ENCODE results near the gene ASAP3.
A peak's percentile ranks its signal among the peaks of the same experiment; 100 is the strongest.

ASAP3 gene

DNA sequence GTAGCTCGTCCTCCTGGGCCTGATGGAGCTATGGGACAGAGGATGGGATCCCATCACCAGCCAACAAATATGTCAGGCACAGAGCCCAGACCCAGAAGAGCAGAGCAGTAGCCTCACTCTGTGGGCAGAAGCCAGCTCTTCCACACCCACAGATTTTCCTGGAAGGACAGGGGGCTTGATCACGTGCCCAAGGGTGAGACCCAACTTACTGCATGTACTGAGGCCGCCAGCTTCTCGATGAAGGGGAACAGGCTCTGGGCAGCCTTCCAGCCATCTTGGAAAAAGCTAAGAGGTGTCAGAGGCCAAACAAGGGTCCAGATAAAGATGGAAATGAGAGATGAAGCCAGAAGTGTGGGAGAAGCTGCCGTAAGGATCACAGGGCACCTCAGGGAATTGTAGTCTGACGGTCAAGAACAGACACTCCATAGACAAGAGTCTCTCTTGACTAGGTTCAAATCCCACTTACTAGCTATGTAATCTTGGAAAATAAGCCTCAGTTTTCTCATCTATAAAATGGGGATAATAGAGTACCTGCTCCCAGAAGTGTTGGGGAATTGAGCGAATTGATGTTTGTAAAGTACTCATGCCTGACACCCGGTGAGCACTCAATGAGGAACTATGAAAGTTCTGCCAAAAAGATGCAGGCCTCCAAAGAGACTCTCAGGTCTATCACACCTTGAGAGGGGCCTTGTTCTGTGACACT lies 42.4 kb downstream of the ASAP3 start:
- Histone ChIP-seq H3K9me3 (ENCODE audit: control insufficient read depth, low read depth, low read length) (no peaks in the 10 kb centered on the region), H3K27me3 (ENCODE audit: control insufficient read depth, insufficient read depth, low read length) (no peaks in the 10 kb centered on the region), H3K4me1 (ENCODE audit: control insufficient read depth, low read depth, low read length) (no peaks in the 10 kb centered on the region), H3K9ac (ENCODE audit: low read length) (no peak overlapping the region), H3K36me3 (ENCODE audit: control insufficient read depth, low read depth, low read length) (peaks cover 19% of the 10 kb centered on the region), H3K27ac (ENCODE audit: low read length) (no peak overlapping the region), H3K4me3 (ENCODE audit: low read length) (no peak overlapping the region)

DNA sequence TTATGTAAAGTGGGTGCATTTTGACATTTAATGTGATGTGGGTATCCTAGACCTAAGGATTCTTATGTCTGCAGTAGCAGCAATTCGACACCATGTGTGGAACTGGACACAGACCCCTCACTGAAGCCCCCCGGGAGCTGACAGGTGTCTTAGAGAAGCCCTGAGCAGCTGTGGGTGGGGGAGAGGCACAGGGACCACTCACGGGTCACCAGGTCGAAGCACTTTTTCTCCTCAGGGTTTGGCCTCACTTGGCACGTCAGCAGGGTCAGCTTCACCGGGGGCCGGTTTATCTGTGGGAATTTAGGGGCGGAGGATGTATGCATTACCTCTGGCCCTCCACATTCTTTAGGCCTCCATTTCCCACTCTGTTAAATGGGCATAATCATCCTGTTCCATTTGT lies 45.4 kb downstream of the ASAP3 start:
- Histone ChIP-seq H3K27ac (ENCODE audit: low read length) (no peak overlapping the region), H3K9me3 (ENCODE audit: control insufficient read depth, low read depth, low read length) (no peaks in the 10 kb centered on the region), H3K9ac (ENCODE audit: low read length) (no peak overlapping the region), H3K4me1 (ENCODE audit: control insufficient read depth, low read depth, low read length) (no peaks in the 10 kb centered on the region), H3K4me3 (ENCODE audit: low read length) (no peak overlapping the region), H3K36me3 (ENCODE audit: control insufficient read depth, low read depth, low read length) (peaks cover 37% of the 10 kb centered on the region), H3K27me3 (ENCODE audit: control insufficient read depth, insufficient read depth, low read length) (no peaks in the 10 kb centered on the region)

DNA sequence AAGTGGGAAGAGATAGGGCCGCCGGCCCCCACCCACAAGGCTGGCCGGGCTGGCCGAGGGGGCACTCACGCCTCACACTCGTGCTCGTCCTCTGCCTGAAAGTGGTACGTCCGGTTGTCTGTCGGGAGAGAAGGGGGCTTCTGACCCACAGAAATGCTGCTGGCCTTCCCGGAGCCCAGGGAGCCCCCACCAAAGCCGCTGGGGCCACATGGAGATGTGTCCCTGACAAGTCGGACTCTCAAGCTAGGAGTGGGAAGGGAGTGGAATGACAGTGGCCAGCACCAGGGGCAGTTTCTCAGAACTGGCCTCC lies 46.7 kb downstream of the ASAP3 start:
- H3K27ac ChIP-seq (ENCODE audit: low read length): no peak overlapping the region
- H3K36me3 ChIP-seq (ENCODE audit: control insufficient read depth, low read depth, low read length): peaks cover 44% of the 10 kb centered on the region
- no peaks in the 10 kb centered on the region for H3K9me3 ChIP-seq (ENCODE audit: control insufficient read depth, low read depth, low read length)

DNA sequence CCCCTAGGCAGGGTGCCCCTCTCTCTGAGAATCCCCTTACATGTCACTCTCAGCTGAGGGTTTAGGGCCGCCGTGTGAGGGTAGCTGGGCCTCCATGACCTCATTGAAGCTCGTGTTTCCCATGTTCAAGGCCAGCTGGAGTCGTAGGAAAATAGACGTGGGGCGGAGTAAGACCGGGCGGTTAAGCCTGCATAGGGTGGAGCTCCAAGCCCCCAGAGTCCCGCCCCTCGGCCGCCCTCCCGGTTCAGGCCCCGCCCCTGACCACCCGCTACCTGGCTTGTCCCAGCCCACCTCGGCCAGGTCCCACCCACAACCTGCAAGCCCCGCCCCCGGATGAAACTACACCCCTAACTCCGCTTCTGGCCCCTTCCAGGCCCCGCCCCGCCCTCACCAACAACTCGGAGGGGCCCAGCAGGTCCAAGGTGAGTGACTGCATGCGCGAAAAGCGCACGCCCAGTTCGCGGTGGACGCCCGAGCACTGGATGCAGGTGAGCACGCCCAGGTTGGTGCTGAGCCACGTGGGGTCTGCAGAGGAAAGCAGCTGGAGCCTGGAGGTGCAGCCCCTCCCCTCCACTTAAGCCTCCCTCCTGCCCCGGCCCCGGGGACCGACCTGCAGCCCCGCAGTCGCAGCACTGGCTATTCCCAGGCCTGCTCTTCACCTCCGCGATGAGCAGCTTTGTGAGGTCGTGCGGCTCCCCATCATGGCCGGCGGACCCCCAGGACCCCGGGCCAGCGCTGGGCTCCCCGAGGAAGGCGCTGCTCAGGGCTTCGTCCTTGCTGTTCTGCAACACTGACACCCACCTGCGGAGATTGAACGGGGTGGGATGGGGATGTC lies 47.2 kb downstream of the ASAP3 start:
- no peaks in the 10 kb centered on the region for H3K4me1 ChIP-seq (ENCODE audit: control insufficient read depth, low read depth, low read length)
- H3K4me3 ChIP-seq (ENCODE audit: low read length): peak overlapping the region; percentile 34
- H3K9ac ChIP-seq (ENCODE audit: low read length): no peak overlapping the region
- H3K27ac ChIP-seq (ENCODE audit: low read length): no peak overlapping the region
- H3K9me3 ChIP-seq (ENCODE audit: control insufficient read depth, low read depth, low read length): no peaks in the 10 kb centered on the region
- H3K27me3 ChIP-seq (ENCODE audit: control insufficient read depth, insufficient read depth, low read length): no peaks in the 10 kb centered on the region
- H3K36me3 ChIP-seq (ENCODE audit: control insufficient read depth, low read depth, low read length): peaks cover 40% of the 10 kb centered on the region

More for the DNA sequence above, 46.7 kb downstream of the ASAP3 start:
- Histone ChIP-seq H3K4me1 (ENCODE audit: control insufficient read depth, low read depth, low read length) (no peaks in the 10 kb centered on the region), H3K4me3 (ENCODE audit: low read length) (peak overlapping the region; percentile 34), H3K27me3 (ENCODE audit: control insufficient read depth, insufficient read depth, low read length) (no peaks in the 10 kb centered on the region), H3K9ac (ENCODE audit: low read length) (no peak overlapping the region)

DNA sequence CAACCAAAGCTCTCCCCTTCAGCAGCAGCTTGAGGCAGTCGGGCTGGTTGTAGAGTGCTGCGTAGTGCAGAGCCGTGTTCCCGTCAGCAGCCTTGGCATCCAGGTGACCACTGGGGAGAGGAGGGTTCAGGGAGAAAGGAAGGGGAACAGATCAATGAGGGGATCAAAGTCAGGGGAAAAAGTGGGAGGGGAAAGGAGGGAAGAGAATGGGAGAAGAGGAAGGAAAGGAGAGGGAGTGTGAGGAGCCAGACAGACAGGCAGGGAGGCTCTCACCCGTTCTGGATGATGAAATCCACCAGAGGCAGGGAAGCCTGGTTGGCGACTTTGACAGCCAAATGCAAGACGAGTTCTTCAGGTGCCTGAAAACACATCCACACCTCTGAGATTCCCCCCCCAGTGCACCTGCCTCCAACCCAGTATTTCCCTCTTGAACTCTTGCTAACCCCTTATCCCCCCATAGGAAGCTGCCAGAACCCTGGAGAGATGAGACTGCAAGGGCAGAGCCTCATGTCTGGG lies 49.7 kb downstream of the ASAP3 start:
- Histone ChIP-seq H3K4me1 (ENCODE audit: control insufficient read depth, low read depth, low read length) (no peaks in the 10 kb centered on the region), H3K4me3 (ENCODE audit: low read length) (no peak overlapping the region), H3K9ac (ENCODE audit: low read length) (no peak overlapping the region), H3K36me3 (ENCODE audit: control insufficient read depth, low read depth, low read length) (peaks cover 46% of the 10 kb centered on the region), H3K9me3 (ENCODE audit: control insufficient read depth, low read depth, low read length) (no peaks in the 10 kb centered on the region), H3K27me3 (ENCODE audit: control insufficient read depth, insufficient read depth, low read length) (no peaks in the 10 kb centered on the region), H3K27ac (ENCODE audit: low read length) (no peak overlapping the region)

DNA sequence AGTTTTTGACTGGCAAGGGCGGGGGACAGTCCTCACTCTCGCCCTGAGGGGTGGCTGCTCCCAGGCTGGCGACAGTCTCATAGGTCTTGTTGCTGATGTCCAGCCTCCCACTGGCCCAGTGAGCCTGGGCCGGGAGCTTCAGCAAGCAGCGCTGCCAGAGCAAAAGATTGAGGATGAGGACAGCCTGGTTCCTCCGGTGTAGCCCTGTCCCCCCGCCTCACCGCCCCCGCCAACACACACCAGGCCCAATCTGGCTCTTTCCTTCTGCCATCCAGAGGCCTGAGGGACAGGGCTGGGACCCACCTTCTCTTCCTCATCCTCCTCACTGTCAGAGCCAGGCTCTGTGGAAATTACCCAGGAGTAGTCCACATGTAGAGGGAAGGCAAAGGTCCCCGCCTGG lies 50.9 kb downstream of the ASAP3 start:
- H3K4me3 ChIP-seq (ENCODE audit: low read length): no peak overlapping the region
- H3K9ac ChIP-seq (ENCODE audit: low read length): no peak overlapping the region
- no peaks in the 10 kb centered on the region for H3K9me3 ChIP-seq (ENCODE audit: control insufficient read depth, low read depth, low read length)
- peaks cover 44% of the 10 kb centered on the region for H3K36me3 ChIP-seq (ENCODE audit: control insufficient read depth, low read depth, low read length)
- no peak overlapping the region for H3K27ac ChIP-seq (ENCODE audit: low read length)
- no peaks in the 10 kb centered on the region for H3K4me1 ChIP-seq (ENCODE audit: control insufficient read depth, low read depth, low read length)
- H3K27me3 ChIP-seq (ENCODE audit: control insufficient read depth, insufficient read depth, low read length): no peaks in the 10 kb centered on the region

DNA sequence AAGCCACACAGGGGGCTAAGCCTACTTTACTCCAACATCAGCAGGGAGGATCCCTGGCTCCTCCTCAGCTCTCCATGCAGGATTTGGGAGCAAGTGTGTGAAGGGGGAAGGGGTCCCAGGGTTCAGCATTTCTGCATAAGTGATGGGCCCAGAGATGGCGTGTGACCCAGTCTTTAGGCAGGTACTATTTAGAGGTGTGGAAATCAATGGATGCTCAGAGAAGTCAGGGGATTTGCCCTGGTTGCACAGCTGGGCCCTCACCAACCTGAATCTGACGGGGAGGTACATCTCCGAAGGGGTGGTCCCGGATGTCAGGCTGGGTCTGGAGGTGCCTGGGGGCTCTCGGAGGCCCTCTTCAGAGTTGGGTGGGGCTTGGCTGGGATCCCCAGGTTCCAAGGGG lies 52.5 kb downstream of the ASAP3 start:
- Histone ChIP-seq H3K9ac (ENCODE audit: low read length) (no peak overlapping the region), H3K9me3 (ENCODE audit: control insufficient read depth, low read depth, low read length) (no peaks in the 10 kb centered on the region), H3K27ac (ENCODE audit: low read length) (no peak overlapping the region), H3K27me3 (ENCODE audit: control insufficient read depth, insufficient read depth, low read length) (peaks cover 12% of the 10 kb centered on the region), H3K36me3 (ENCODE audit: control insufficient read depth, low read depth, low read length) (peaks cover 44% of the 10 kb centered on the region), H3K4me1 (ENCODE audit: control insufficient read depth, low read depth, low read length) (no peaks in the 10 kb centered on the region), H3K4me3 (ENCODE audit: low read length) (no peak overlapping the region)

DNA sequence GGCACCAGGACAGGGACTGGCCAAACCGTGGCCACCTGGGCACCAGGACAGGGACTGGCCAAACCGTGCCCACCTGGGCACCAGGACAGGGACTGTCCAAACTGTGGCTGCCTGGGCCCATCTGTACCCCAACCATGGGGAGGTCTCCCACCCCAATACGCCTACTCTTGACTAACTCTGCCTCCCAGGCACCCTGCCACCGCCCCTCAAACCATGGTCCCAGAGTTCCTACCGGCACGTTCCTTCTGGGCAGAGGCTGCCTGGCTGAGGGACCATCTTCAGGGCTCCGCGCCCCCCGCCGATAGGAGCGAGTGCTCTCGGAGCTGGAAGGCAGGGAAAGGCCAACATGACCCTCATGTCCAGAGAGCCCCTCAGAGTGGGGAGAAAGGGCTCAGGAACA lies 53.2 kb downstream of the ASAP3 start:
- H3K9ac ChIP-seq (ENCODE audit: low read length): no peak overlapping the region
- no peaks in the 10 kb centered on the region for H3K9me3 ChIP-seq (ENCODE audit: control insufficient read depth, low read depth, low read length)
- H3K4me3 ChIP-seq (ENCODE audit: low read length): no peak overlapping the region
- H3K27ac ChIP-seq (ENCODE audit: low read length): no peak overlapping the region
- peaks cover 43% of the 10 kb centered on the region for H3K36me3 ChIP-seq (ENCODE audit: control insufficient read depth, low read depth, low read length)
- H3K27me3 ChIP-seq (ENCODE audit: control insufficient read depth, insufficient read depth, low read length): peaks cover 18% of the 10 kb centered on the region
- no peaks in the 10 kb centered on the region for H3K4me1 ChIP-seq (ENCODE audit: control insufficient read depth, low read depth, low read length)

DNA sequence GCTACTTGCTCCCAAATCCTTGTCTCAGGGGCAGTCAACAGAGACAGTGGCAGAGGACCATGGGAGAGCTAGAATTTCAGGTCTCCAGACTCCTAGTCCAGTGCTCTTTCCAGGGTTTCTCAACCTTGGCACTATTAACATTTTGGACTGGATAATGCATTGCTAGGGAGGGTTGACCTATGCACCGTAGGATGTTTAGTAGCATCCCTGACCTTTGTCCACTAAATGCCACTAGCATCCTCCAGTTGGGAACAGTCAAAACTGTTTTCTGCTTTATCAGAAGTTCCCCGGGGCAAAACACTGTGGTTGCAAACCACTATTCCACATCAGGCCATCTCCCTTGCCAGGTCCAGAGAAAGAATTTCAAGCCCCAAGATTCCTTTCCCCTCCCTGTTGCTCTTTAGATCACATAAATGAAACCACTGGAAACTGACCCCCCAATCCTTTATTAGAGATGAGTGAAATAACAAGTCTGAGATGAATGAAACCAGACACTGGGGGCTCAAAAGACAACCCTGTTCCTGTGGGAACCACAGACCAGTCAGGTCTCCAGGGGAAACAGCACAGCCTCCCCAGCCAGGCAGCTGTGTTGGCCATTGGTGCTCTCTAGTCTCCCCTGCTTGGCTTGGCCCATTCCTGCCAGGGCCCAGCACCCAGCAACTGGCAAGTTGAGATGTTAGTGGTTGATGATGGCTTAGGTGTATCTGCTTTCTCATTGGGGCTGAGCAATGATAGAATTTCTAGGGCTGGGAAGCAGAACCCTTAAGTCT lies 55.7 kb downstream of the ASAP3 start:
- no peak overlapping the region for H3K27ac ChIP-seq (ENCODE audit: low read length)
- H3K9me3 ChIP-seq (ENCODE audit: control insufficient read depth, low read depth, low read length): no peaks in the 10 kb centered on the region
- no peak overlapping the region for H3K9ac ChIP-seq (ENCODE audit: low read length)
- H3K4me3 ChIP-seq (ENCODE audit: low read length): no peak overlapping the region
- peaks cover under 1% of the 10 kb centered on the region for H3K4me1 ChIP-seq (ENCODE audit: control insufficient read depth, low read depth, low read length)
- peaks cover 26% of the 10 kb centered on the region for H3K36me3 ChIP-seq (ENCODE audit: control insufficient read depth, low read depth, low read length)
- H3K27me3 ChIP-seq (ENCODE audit: control insufficient read depth, insufficient read depth, low read length): peaks cover 43% of the 10 kb centered on the region

DNA sequence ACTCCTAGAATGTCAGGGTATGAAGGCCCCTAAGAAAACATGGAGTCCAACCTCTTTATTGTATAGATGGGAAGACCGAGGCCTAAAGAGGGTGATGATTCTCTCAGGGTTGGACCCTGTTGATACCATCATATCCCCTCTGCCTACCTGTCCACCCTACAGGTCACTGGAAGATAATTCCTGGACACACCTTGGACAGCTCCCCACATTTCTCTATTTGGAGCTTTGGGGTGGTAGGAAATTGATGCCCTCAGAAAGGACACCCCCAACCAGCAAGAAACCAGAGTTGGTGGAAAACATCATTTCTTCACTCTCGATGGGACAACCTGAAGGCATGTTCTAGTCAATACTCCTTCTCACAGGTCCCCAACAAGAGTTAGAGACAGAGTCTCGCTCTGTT lies 56.4 kb downstream of the ASAP3 start:
- Histone ChIP-seq H3K9me3 (ENCODE audit: control insufficient read depth, low read depth, low read length) (no peaks in the 10 kb centered on the region), H3K27me3 (ENCODE audit: control insufficient read depth, insufficient read depth, low read length) (peaks cover 51% of the 10 kb centered on the region), H3K27ac (ENCODE audit: low read length) (no peak overlapping the region), H3K4me1 (ENCODE audit: control insufficient read depth, low read depth, low read length) (peaks cover 4% of the 10 kb centered on the region), H3K9ac (ENCODE audit: low read length) (no peak overlapping the region), H3K4me3 (ENCODE audit: low read length) (no peak overlapping the region), H3K36me3 (ENCODE audit: control insufficient read depth, low read depth, low read length) (peaks cover 20% of the 10 kb centered on the region)

DNA sequence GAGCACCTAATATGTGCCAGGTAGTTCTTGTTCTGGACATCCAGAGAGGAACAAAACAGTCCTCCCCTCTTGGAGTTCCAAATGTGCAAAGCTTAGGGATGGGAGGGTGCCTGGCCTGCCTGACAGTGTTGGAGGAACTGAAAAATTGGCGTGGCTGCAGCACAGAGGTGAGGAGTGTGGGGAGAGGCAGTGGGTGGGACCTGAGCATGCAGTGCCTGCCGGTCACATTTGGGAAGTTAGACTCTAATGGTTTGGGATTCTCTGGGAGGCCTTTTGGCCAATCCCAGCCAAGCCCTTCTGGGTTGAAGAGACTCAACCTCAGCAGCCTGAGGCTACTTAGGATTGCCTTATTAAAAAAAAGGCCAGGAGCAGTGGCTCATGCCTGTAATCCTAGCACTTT lies 57.2 kb downstream of the ASAP3 start:
- H3K27me3 ChIP-seq (ENCODE audit: control insufficient read depth, insufficient read depth, low read length): peaks cover 58% of the 10 kb centered on the region
- H3K36me3 ChIP-seq (ENCODE audit: control insufficient read depth, low read depth, low read length): peaks cover 20% of the 10 kb centered on the region
- no peaks in the 10 kb centered on the region for H3K9me3 ChIP-seq (ENCODE audit: control insufficient read depth, low read depth, low read length)
- no peak overlapping the region for H3K4me3 ChIP-seq (ENCODE audit: low read length)
- H3K9ac ChIP-seq (ENCODE audit: low read length): no peak overlapping the region
- no peak overlapping the region for H3K27ac ChIP-seq (ENCODE audit: low read length)
- H3K4me1 ChIP-seq (ENCODE audit: control insufficient read depth, low read depth, low read length): peaks cover 4% of the 10 kb centered on the region

Measured in iPS-18a (cell line).